PFSK-1 (cell line): ENCODE measurements around the gene TAOK2.

Experiments used
- FOXP2 ChIP-seq: optimal IDR thresholded peaks from 2 replicates; pipeline ENCODE3; 2011; ENCODE audit warnings: borderline replicate concordance, control low read depth, inconsistent platforms; ENCODE audit not compliant: insufficient read depth; ENCODE audit errors: extremely low read length, extremely low read depth
- POLR2AphosphoS5 ChIP-seq: IDR thresholded peaks from 2 replicates; pipeline ENCODE4 v1.6.1; 2012; ENCODE audit warnings: low read depth, mild to moderate bottlenecking, control low read depth, low read length, moderate library complexity
- SIN3A ChIP-seq: IDR thresholded peaks from 2 replicates; pipeline ENCODE4 v1.6.1; 2012; ENCODE audit warnings: mild to moderate bottlenecking, low read length, moderate library complexity, borderline replicate concordance; ENCODE audit not compliant: insufficient read depth
- TAF1 ChIP-seq: IDR thresholded peaks from 2 replicates; pipeline ENCODE4 v1.6.1; 2012; ENCODE audit warnings: low read length, control low read depth, borderline replicate concordance; ENCODE audit not compliant: insufficient read depth
- TF ChIP-seq, protein P1 (sequence below), 2 experiments: IDR thresholded peaks; 2 replicates each; pipeline versions ENCODE4 v1.6.1 to v1.8.0; 2011 to 2012; ENCODE audit warnings: low read depth in 2 of 2, low read length in 2 of 2, control low read depth in 1 of 2, inconsistent platforms in 1 of 2, mild to moderate bottlenecking in 1 of 2, moderate library complexity in 1 of 2; ENCODE audit not compliant: insufficient read depth in 1 of 2

The TAOK2 gene

DNA sequence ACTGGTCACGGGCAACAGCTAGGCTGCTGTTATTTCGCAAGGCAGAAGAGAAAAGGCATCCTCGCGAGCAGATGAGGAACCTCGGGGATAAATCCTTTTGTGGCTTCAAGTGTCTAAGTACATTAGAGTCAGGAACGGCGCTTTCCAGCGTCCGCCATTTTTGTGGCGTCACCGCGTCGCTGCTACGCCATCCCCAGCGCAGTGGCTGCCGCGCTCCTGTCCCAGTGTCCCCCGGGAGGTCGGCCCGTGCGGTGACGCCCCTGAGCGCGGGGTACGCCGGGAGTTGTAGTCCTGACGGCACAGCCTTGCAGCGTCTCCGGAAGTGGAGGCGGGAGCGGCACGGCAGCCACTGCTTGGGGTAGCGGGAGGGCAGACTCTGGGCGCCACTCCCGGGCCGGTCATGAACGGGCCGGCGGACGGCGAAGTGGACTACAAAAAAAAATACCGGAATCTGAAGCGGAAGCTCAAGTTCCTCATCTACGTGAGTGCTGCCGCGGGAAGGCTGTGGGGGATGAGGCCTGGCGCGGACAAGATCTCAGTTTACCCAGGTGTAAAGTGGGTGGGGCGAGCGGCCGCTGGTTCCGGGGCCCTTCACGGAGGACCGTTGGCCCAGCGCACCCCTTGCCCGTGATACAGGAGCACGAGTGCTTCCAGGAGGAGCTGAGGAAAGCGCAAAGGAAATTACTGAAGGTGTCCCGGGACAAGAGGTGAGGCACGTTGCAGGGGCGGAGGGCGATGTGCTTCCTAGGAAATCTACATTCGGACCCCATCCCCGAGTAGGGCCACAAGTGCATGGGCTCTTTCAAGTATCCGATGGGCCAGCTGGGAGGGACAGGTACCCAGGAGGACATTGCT, 22.5 kb downstream of the TAOK2 start, which contains the start of gene INO80E:
Gene INO80E (plus strand): TSS at position 331 of the 855 bp plus-strand sequence. CDS start 70 bp downstream, at position 401.
- TF ChIP-seq, protein P1, sequence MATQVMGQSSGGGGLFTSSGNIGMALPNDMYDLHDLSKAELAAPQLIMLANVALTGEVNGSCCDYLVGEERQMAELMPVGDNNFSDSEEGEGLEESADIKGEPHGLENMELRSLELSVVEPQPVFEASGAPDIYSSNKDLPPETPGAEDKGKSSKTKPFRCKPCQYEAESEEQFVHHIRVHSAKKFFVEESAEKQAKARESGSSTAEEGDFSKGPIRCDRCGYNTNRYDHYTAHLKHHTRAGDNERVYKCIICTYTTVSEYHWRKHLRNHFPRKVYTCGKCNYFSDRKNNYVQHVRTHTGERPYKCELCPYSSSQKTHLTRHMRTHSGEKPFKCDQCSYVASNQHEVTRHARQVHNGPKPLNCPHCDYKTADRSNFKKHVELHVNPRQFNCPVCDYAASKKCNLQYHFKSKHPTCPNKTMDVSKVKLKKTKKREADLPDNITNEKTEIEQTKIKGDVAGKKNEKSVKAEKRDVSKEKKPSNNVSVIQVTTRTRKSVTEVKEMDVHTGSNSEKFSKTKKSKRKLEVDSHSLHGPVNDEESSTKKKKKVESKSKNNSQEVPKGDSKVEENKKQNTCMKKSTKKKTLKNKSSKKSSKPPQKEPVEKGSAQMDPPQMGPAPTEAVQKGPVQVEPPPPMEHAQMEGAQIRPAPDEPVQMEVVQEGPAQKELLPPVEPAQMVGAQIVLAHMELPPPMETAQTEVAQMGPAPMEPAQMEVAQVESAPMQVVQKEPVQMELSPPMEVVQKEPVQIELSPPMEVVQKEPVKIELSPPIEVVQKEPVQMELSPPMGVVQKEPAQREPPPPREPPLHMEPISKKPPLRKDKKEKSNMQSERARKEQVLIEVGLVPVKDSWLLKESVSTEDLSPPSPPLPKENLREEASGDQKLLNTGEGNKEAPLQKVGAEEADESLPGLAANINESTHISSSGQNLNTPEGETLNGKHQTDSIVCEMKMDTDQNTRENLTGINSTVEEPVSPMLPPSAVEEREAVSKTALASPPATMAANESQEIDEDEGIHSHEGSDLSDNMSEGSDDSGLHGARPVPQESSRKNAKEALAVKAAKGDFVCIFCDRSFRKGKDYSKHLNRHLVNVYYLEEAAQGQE (IDR thresholded peaks at IDR 0.05; ENCODE audit: insufficient read depth in 1 of 2, low read depth in 2 of 2, low read length in 2 of 2), result peak in 1 of 2 experiments; percentile 8; a peak in 1 of 4 replicates
- TF ChIP-seq TAF1, result peak; percentile 84; the same call in 1 of the 2 replicates
- TF ChIP-seq SIN3A, result no peak
- TF ChIP-seq FOXP2, result peak; percentile 98

DNA sequence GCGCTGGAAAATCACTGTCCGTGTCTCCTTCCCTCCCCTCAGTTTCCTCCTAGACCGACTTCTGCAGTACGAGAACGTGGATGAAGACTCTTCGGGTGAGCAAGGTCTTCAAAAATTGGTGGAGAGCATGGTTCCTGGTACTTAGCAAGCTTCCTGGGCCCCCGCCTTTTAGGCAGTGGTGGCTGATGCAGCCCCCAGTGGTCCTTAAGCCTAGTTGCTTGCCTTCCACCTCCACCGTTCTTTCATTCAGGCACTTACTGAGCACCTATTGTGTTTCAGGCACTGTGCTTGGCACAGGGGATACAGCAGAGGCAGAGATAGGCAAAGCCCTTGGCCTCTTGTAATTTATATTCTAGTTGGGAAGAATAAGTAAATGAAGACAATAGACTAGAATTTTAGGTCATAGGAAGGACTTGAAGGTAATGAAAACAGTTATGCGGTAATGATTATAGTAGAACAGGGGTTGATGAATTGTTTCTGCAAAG, 23.1 kb downstream of the TAOK2 start:
- TF ChIP-seq, protein P1 (IDR thresholded peaks at IDR 0.05; ENCODE audit: insufficient read depth in 1 of 2, low read depth in 2 of 2, low read length in 2 of 2), result no peak
- TF ChIP-seq FOXP2 (no peak), TAF1 (no peak), SIN3A (no peak), POLR2AphosphoS5 (no peak)

DNA sequence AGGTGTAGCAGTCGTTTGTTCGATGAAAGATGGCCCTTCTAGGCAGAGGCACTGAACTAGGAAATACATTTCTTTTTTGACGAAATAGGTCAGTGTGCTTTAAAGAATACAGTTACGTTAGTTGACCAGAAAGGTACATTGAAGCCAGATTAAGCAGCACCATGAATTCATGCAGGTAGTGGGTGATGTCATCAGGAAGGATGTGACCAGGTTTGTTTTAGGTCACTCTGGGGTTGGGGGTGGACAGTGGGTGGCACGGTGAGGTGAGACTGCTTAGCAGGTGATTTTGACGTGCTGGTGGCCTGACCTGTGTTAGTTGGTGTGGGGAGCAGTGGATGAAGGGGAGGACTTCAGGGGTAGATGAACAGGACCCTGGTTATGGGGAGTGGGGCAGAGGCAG, 25.9 kb downstream of the TAOK2 start:
- TF ChIP-seq FOXP2, result no peak
- no peak for TF ChIP-seq TAF1
- TF ChIP-seq, protein P1 (IDR thresholded peaks at IDR 0.05; ENCODE audit: insufficient read depth in 1 of 2, low read depth in 2 of 2, low read length in 2 of 2), result no peak
- no peak for TF ChIP-seq POLR2AphosphoS5
- TF ChIP-seq SIN3A, result no peak

DNA sequence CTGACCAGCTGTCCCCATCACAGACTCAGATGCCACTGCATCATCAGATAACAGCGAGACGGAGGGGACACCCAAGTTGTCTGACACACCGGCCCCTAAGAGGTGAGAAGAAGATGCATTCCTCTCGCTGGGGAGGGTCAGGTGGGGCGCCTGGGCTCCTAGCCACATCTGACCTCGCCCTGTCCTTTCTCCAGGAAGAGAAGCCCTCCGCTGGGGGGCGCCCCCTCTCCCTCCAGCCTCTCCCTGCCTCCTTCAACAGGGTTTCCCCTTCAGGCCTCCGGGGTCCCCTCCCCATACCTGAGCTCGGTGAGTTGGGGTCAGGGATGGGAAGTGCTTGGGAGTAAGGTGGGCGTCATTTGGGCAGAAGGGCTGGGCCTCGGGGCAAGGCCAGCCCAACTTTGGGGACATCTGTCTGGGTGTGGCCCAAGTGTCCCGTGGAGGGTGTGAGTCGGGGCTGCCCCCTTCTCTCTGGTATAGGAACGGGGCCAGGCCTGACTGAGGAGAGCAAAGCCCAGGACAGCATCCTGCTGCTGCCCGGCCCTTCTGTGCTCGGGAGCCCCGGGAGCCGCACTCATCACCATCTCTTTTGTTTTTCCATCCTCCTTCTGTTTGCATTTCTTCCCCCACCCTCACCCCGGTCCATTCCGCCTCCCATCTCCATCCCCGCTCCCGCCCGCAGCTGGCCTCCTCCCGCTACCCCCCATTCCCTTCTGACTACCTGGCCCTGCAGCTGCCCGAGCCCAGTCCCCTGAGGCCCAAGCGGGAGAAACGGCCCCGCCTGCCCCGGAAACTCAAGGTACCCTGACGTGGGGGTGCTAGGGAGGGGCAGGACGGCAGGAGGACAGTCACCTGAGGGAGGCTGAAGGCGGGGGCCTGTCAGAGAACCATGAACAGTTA, 27.3 kb downstream of the TAOK2 start:
- TF ChIP-seq POLR2AphosphoS5 (no peak), FOXP2 (no peak), SIN3A (no peak), TAF1 (no peak)
- TF ChIP-seq, protein P1 (IDR thresholded peaks at IDR 0.05; ENCODE audit: insufficient read depth in 1 of 2, low read depth in 2 of 2, low read length in 2 of 2), result no peak
